ENCODE data around the gene TMEM9.

The TMEM9 gene

GRCh38 chr1:201093561-201093960, 60.7 kb downstream of the TMEM9 start:
- ChIA-PET CTCF (interaction anchor here (0.7 to 1.1 kb wide), 2 partner anchors 9 to 26 kb away, joined by 3 to 4 read pairs; no protein-coding TSS in a partner anchor), POLR2A (no interaction called here)
- TF ChIP-seq GLIS1 (tag by site-specific recombination; IDR thresholded peaks at IDR 0.05) (no peak), ZNF175 (tag by site-specific recombination; IDR thresholded peaks at IDR 0.05) (no peak), BCL11A (tag by site-specific recombination; IDR thresholded peaks at IDR 0.05; ENCODE audit: low read depth) (no peak), ZSCAN4 (tag by site-specific recombination; IDR thresholded peaks at IDR 0.05) (no peak), ZNF214 (tag by site-specific recombination; IDR thresholded peaks at IDR 0.05; ENCODE audit: borderline replicate concordance) (no peak), ZBTB8A (tag by site-specific recombination; IDR thresholded peaks at IDR 0.05) (no peak), ZNF558 (tag by site-specific recombination; IDR thresholded peaks at IDR 0.05) (no peak), ZNF639 (tag by site-specific recombination; IDR thresholded peaks at IDR 0.05) (no peak), PRDM6 (tag by site-specific recombination; IDR thresholded peaks at IDR 0.05) (no peak), REST (tag by site-specific recombination; IDR thresholded peaks at IDR 0.05) (no peak), ZFHX2 (tag by site-specific recombination; conservative IDR thresholded peaks at IDR 0.05) (no peak), ZNF48 (tag by site-specific recombination; IDR thresholded peaks at IDR 0.05) (no peak), ZNF302 (tag by site-specific recombination; IDR thresholded peaks at IDR 0.05; ENCODE audit: low read depth) (no peak), ZSCAN18 (tag by site-specific recombination; IDR thresholded peaks at IDR 0.05) (no peak), ZNF707 (tag by site-specific recombination; IDR thresholded peaks at IDR 0.05) (no peak), ZNF174 (tag by site-specific recombination; IDR thresholded peaks at IDR 0.05) (no peak), ZNF223 (tag by site-specific recombination; IDR thresholded peaks at IDR 0.05) (no peak), ZNF354C (tag by site-specific recombination; IDR thresholded peaks at IDR 0.05; ENCODE audit: borderline replicate concordance, low read depth) (no peak), ZNF629 (tag by site-specific recombination; IDR thresholded peaks at IDR 0.05) (no peak)

More at GRCh38 chr1:201093561-201093960, 60.7 kb downstream of the TMEM9 start:
- Histone ChIP-seq H3K4me3 (ENCODE audit: low read depth, low read length) (no peak overlapping the region), H3K36me3 (ENCODE audit: control insufficient read depth in 2 of 2, insufficient read depth in 1 of 2, low read length in 2 of 2) (no peaks in the 10 kb centered on the region), H3K9me3 (ENCODE audit: control insufficient read depth, insufficient read depth, low read depth, low read length) (no peaks in the 10 kb centered on the region), H3K27ac (ENCODE audit: extremely low read depth, low read depth, low read length) (no peak overlapping the region), H3K4me1 (ENCODE audit: control insufficient read depth, insufficient read depth, low read length) (no peaks in the 10 kb centered on the region)

Data from HEK293 (cell line).